Liver (tissue), 9 donors: ENCODE data around the gene AGBL5. TPM values are rescaled to one million over a fixed set of nuclear protein-coding genes. Genes with fewer than 3 reads are reported as not detected.

Experiments used
- DNase-seq: peaks from one replicate; pipeline ENCODE4 v3.0.0-alpha.2; 2017; ENCODE audit warnings: low spot score
- H3K27ac ChIP-seq, 2 donors: one replicate each; pipeline ENCODE4 v1.7.0; 2013; ENCODE audit warnings: inconsistent platforms in 2 of 2, low read length in 2 of 2, control low read depth in 1 of 2, low read depth in 1 of 2, mild to moderate bottlenecking in 1 of 2
- H3K27me3 ChIP-seq, 4 donors: one replicate each; pipeline versions ENCODE4 v1.6.1 to v1.7.0; 2013; ENCODE audit warnings: low read length in 3 of 4, inconsistent platforms in 1 of 4, mild to moderate bottlenecking in 1 of 4, moderate library complexity in 1 of 4; ENCODE audit not compliant: control insufficient read depth in 4 of 4, insufficient read depth in 4 of 4
- H3K36me3 ChIP-seq, 4 donors: one replicate each; pipeline versions ENCODE4 v1.6.1 to v1.7.0; 2013; ENCODE audit warnings: low read length in 3 of 4, mild to moderate bottlenecking in 3 of 4, low read depth in 1 of 4, moderate library complexity in 1 of 4; ENCODE audit not compliant: control insufficient read depth in 4 of 4, insufficient read depth in 3 of 4
- H3K4me1 ChIP-seq, 4 donors: one replicate each; pipeline versions ENCODE4 v1.6.1 to v1.7.0; 2013; ENCODE audit warnings: low read length in 3 of 4, mild to moderate bottlenecking in 3 of 4, moderate library complexity in 1 of 4; ENCODE audit not compliant: control insufficient read depth in 4 of 4, insufficient read depth in 4 of 4
- H3K4me3 ChIP-seq, 3 donors: one replicate each; pipeline versions ENCODE4 v1.6.1 to v1.7.0; 2013; ENCODE audit warnings: low read length in 3 of 3, control low read depth in 1 of 3, low read depth in 1 of 3, mild to moderate bottlenecking in 1 of 3
- H3K9ac ChIP-seq, 2 donors: one replicate each; pipeline ENCODE4 v1.7.0; 2013; ENCODE audit warnings: low read length in 2 of 2, mild to moderate bottlenecking in 2 of 2, moderate library complexity in 2 of 2, control low read depth in 1 of 2, low read depth in 1 of 2
- H3K9me3 ChIP-seq, 4 donors: one replicate each; pipeline versions ENCODE4 v1.6.1 to v1.7.0; 2013; ENCODE audit warnings: low read length in 3 of 4; ENCODE audit not compliant: control insufficient read depth in 4 of 4
- ATF3 ChIP-seq: IDR thresholded peaks from 2 replicates; pipeline ENCODE4 v1.6.1; 2016; ENCODE audit warnings: antibody characterized with exemption
- CTCF ChIP-seq: fragments of 150-350 bp; IDR thresholded peaks from 2 replicates; pipeline ENCODE4 v1.5.1; 2017; ENCODE audit warnings: improper control_type of control experiment, low read depth, low read length; ENCODE audit not compliant: missing input control
- EGR1 ChIP-seq, 2 donors: IDR thresholded peaks; 2 replicates each; pipeline ENCODE4 v1.6.1; 2016 to 2018; ENCODE audit warnings: antibody characterized with exemption in 2 of 2, low read depth in 2 of 2
- FOXA1 ChIP-seq: IDR thresholded peaks from 2 replicates; pipeline ENCODE4 v1.6.1; 2016; ENCODE audit warnings: antibody characterized with exemption
- GABPA ChIP-seq, 2 donors: IDR thresholded peaks in 1 of 2; conservative IDR thresholded peaks in 1 of 2; 2 replicates each; pipeline ENCODE4 v1.6.1; 2016; ENCODE audit warnings: antibody characterized with exemption in 2 of 2, mild to moderate bottlenecking in 1 of 2, moderate library complexity in 1 of 2
- HNF4G ChIP-seq: IDR thresholded peaks from 2 replicates; pipeline ENCODE4 v1.6.1; 2016; ENCODE audit warnings: antibody characterized with exemption
- JUND ChIP-seq, 2 donors: IDR thresholded peaks; 2 replicates each; pipeline ENCODE4 v1.6.1; 2016; ENCODE audit warnings: antibody characterized with exemption in 2 of 2
- MAX ChIP-seq: IDR thresholded peaks from 2 replicates; pipeline ENCODE4 v1.6.1; 2016; ENCODE audit warnings: antibody characterized with exemption
- NR2F2 ChIP-seq: IDR thresholded peaks from 2 replicates; pipeline ENCODE4 v1.6.1; 2016; ENCODE audit warnings: antibody characterized with exemption
- REST ChIP-seq: IDR thresholded peaks from 2 replicates; pipeline ENCODE4 v1.6.1; 2016; ENCODE audit warnings: antibody characterized with exemption, mild to moderate bottlenecking
- RXRA ChIP-seq, 2 donors: IDR thresholded peaks; 2 replicates each; pipeline ENCODE4 v1.6.1; 2017 to 2018; ENCODE audit warnings: antibody characterized with exemption in 2 of 2, mild to moderate bottlenecking in 1 of 2
- SP1 ChIP-seq: IDR thresholded peaks from 2 replicates; pipeline ENCODE4 v1.6.1; 2018; ENCODE audit warnings: antibody characterized with exemption, mild to moderate bottlenecking
- TAF1 ChIP-seq: conservative IDR thresholded peaks from 2 replicates; pipeline ENCODE4 v1.6.1; 2016; ENCODE audit warnings: antibody characterized with exemption, mild to moderate bottlenecking
- ZBTB33 ChIP-seq: IDR thresholded peaks from 2 replicates; pipeline ENCODE4 v1.6.1; 2016; ENCODE audit warnings: antibody characterized with exemption
- WGBS: extraction: QIAGEN DNeasy Blood & Tissue Kit; methylation state at CpG from one replicate; pipeline ENCODE4 v1.1.7; 2013; 5-methylcytosine and 5-hydroxymethylcytosine counted together
- polyA plus RNA-seq, 2 donors: library from polyadenylated mRNA; stranded (reverse) in 1 of 2; unstranded in 1 of 2; fragments of 200-250 nt in 1 of 2; fragments of >200 nt in 1 of 2; fragmentation: Nextera tagmentation in 1 of 2; extraction: Ambion mirVana in 1 of 2; gene quantifications; one replicate each; pipeline versions ENCODE4 v1.2.1 to v1.2.3, GENCODE V29; 2013 to 2015
- total RNA-seq, 2 donors: library from RNA; depleted of rRNA; stranded (reverse); fragments of >200 nt; gene quantifications; one replicate each; pipeline ENCODE4 v1.2.3, GENCODE V29; 2014
- donor health status: healthy.
- donor health status: healthy.
- donor health status: healthy.
- donor health status: healthy.
- donor health status: healthy.

Gene AGBL5
- total and polyA plus RNA-seq, 4 donors, result 3.2 to 9.0 (median 4.8) TPM

GRCh38 chr2:27042159-27042661 is 9.3 kb upstream of the AGBL5 start:
- H3K27ac ChIP-seq, result no peak overlapping the region

GRCh38 chr2:27042985-27043634 is 8.4 kb upstream of the AGBL5 start:
- H3K27ac ChIP-seq, result no peak overlapping the region
- 87% methylated on average over 7 of the region's 7 CpGs for WGBS
- no peak overlapping the region for H3K9ac ChIP-seq
- no peak for DNase-seq
- peaks cover 0 to 11% (median 3%) of the 10 kb centered on the region in 4 donors for H3K4me1 ChIP-seq
- H3K27me3 ChIP-seq, result no peaks in the 10 kb centered on the region
- H3K4me3 ChIP-seq, result no peak overlapping the region
- no peaks in the 10 kb centered on the region for H3K9me3 ChIP-seq
- peaks cover 15 to 43% (median 30%) of the 10 kb centered on the region in 4 donors for H3K36me3 ChIP-seq
- TF ChIP-seq NR2F2 (no peak), ZBTB33 (no peak), RXRA (IDR thresholded peaks at IDR 0.05) (no peak), SP1 (no peak), TAF1 (no peak), CTCF (no peak), FOXA1 (no peak), HNF4G (no peak), JUND (IDR thresholded peaks at IDR 0.05) (no peak), MAX (no peak)

More at GRCh38 chr2:27042159-27042661, 9.3 kb upstream of the AGBL5 start:
- TF ChIP-seq GABPA (IDR thresholded peaks at IDR 0.05 in 1 of 2, conservative IDR thresholded peaks at IDR 0.05 in 1 of 2) (no peak), ZBTB33 (no peak), HNF4G (no peak), ATF3 (no peak), NR2F2 (no peak), SP1 (no peak), REST (no peak), EGR1 (IDR thresholded peaks at IDR 0.05; ENCODE audit: low read depth in 2 of 2) (no peak), FOXA1 (no peak), RXRA (IDR thresholded peaks at IDR 0.05) (no peak), JUND (IDR thresholded peaks at IDR 0.05) (no peak)
- H3K36me3 ChIP-seq, result peaks cover 23 to 52% (median 39%) of the 10 kb centered on the region in 4 donors
- H3K27me3 ChIP-seq, result no peaks in the 10 kb centered on the region
- no peak for DNase-seq
- no peak overlapping the region for H3K4me3 ChIP-seq
- H3K9ac ChIP-seq, result no peak overlapping the region
- WGBS, result 90% methylated on average over 10 of the region's 10 CpGs
- no peaks in the 10 kb centered on the region for H3K9me3 ChIP-seq
- H3K4me1 ChIP-seq, result peaks cover 0 to 11% (median 3%) of the 10 kb centered on the region in 4 donors
